ENCODE results near the gene INCENP. TPM values are rescaled to one million over a fixed set of nuclear protein-coding genes. Genes with fewer than 3 reads are reported as not detected.
A peak's percentile ranks its signal among the peaks of the same experiment; 100 is the strongest.
"Not testable (repeated sequence)": the region's sequence is repeated elsewhere in the genome, so short reads cannot be mapped to it uniquely, and the experiment has no call there.

The INCENP gene
- 10 to 100 TPM; 17.5 to 30.7 (median 26.4) TPM for total RNA-seq

GRCh38 chr11:62123669-62124185 lies at the start of gene INCENP:
Gene INCENP, plus strand, starts transcription at chr11:62124011. Its CDS starts 4,151 bp downstream, at chr11:62128162.
- intact Hi-C loops (cut with DNase I; ENCODE audit: low total_unique reads) = no loop called here
- DNase-seq (ENCODE audit: low spot score in 2 of 2) = peak; percentile 97 to 99
- TF ChIP-seq CTCF (IDR thresholded peaks at IDR 0.05) = no peak
- H3K4me3 ChIP-seq (ENCODE audit: low read depth, poor library complexity, severe bottlenecking) = peak within 1 kb of the TSS; percentile 72
- 0% methylated on average over 31 to 39 of the region's 39 CpGs for WGBS, 2 donors

- WGBS, 2 donors = 87 to 95% methylated on average over 2 of the region's 2 CpGs
- no peak overlapping the region for H3K4me3 ChIP-seq (ENCODE audit: low read depth, poor library complexity, severe bottlenecking)
- DNase-seq (ENCODE audit: low spot score in 2 of 2) = no peak
- intact Hi-C loops (cut with DNase I; ENCODE audit: low total_unique reads) = no loop called here
- TF ChIP-seq POLR2A (IDR thresholded peaks at IDR 0.05) (no peak), CTCF (IDR thresholded peaks at IDR 0.05) (no peak)
These were observed 48.4 kb upstream of the INCENP start for GRCh38 chr11:62075438-62075837.

GRCh38 chr11:62077132-62077531 lies 46.7 kb upstream of the INCENP start:
- WGBS, 2 donors = 83 to 87% methylated on average over 3 of the region's 3 CpGs
- TF ChIP-seq POLR2A (IDR thresholded peaks at IDR 0.05) = no peak
- no peak for TF ChIP-seq CTCF (IDR thresholded peaks at IDR 0.05)
- no peak for DNase-seq (ENCODE audit: low spot score in 2 of 2)
- intact Hi-C loops (cut with DNase I; ENCODE audit: low total_unique reads) = no loop called here
- no peak overlapping the region for H3K4me3 ChIP-seq (ENCODE audit: low read depth, poor library complexity, severe bottlenecking)

GRCh38 chr11:62081378-62082291 lies 42.2 kb upstream of the INCENP start:
- peak; percentile 69 to 97 for DNase-seq (ENCODE audit: low spot score in 2 of 2)
- 10 to 14% methylated on average over 16 of the region's 16 CpGs for WGBS, 2 donors
- H3K4me3 ChIP-seq (ENCODE audit: low read depth, poor library complexity, severe bottlenecking) = no peak overlapping the region
- intact Hi-C loops (cut with DNase I; ENCODE audit: low total_unique reads) = loop anchor here (5.0 kb wide), 1 partner anchor 184 kb away; no protein-coding TSS in a partner anchor
- peak in 1 of 3 donors; percentile 88 for TF ChIP-seq CTCF (IDR thresholded peaks at IDR 0.05)
- no peak for TF ChIP-seq POLR2A (IDR thresholded peaks at IDR 0.05)

GRCh38 chr11:62082292-62082657 lies 41.5 kb upstream of the INCENP start:
- H3K4me3 ChIP-seq (ENCODE audit: low read depth, poor library complexity, severe bottlenecking) = no peak overlapping the region
- WGBS, 2 donors = 34 to 35% methylated on average over 7 of the region's 7 CpGs
- intact Hi-C loops (cut with DNase I; ENCODE audit: low total_unique reads) = loop anchor here (5.0 kb wide), 1 partner anchor 185 kb away; no protein-coding TSS in a partner anchor
- no peak for DNase-seq (ENCODE audit: low spot score in 2 of 2)
- no peak for TF ChIP-seq CTCF (IDR thresholded peaks at IDR 0.05)
- no peak for TF ChIP-seq POLR2A (IDR thresholded peaks at IDR 0.05)

GRCh38 chr11:62084801-62085200 lies 39.0 kb upstream of the INCENP start:
- not testable (repeated sequence) for H3K4me3 ChIP-seq (ENCODE audit: low read depth, poor library complexity, severe bottlenecking); DNase-seq (ENCODE audit: low spot score in 2 of 2)
- intact Hi-C loops (cut with DNase I; ENCODE audit: low total_unique reads) = loop anchor here (5.0 kb wide), 1 partner anchor 188 kb away; no protein-coding TSS in a partner anchor
- 90 to 93% methylated on average over 6 of the region's 6 CpGs for WGBS, 2 donors

Data from lower leg skin (tissue), 4 donors.